ENCODE data around the gene CA5A. TPM values are rescaled to one million over a fixed set of nuclear protein-coding genes. Genes with fewer than 3 reads are reported as not detected.

CA5A gene
- total RNA-seq, 4 donors from 2014 or later: not detected

DNA sequence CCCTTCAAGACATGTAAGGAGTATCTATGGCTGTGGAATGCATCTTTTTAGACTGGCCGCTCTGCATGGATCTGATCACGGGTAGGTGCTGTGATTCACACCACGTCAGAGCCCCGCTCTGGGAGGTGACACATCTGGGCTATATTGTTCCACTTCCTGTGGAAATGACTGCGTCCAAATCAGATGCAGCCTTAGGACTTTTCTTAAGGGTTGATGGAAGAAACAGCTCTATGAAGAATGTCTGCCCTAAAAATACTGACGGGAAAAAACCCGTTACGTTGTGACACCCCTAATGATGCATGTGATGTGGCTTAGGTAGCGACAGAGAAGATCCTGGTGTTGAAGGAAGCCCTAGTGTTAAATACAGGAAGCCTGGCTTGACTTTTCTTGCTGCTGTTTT lies 27.1 kb upstream of the CA5A start:
- peak overlapping the region in 3 of 4 donors; percentile 33 to 48 (median 45) for H3K27ac ChIP-seq
- peaks cover 4 to 48% (median 17%) of the 10 kb centered on the region in 3 donors for H3K4me1 ChIP-seq
- 60 to 83% methylated on average over 6 to 9 of the region's 9 CpGs for WGBS, 2 donors (ENCODE audit: low coverage in 1 of 2)
- no peaks in the 10 kb centered on the region for H3K9me3 ChIP-seq
- no peaks in the 10 kb centered on the region for H3K27me3 ChIP-seq
- TF ChIP-seq POLR2AphosphoS5 (IDR thresholded peaks at IDR 0.05) (no peak), POLR2A (IDR thresholded peaks at IDR 0.05) (no peak), EP300 (IDR thresholded peaks at IDR 0.05) (no peak)
- TF ChIP-seq, protein P1, sequence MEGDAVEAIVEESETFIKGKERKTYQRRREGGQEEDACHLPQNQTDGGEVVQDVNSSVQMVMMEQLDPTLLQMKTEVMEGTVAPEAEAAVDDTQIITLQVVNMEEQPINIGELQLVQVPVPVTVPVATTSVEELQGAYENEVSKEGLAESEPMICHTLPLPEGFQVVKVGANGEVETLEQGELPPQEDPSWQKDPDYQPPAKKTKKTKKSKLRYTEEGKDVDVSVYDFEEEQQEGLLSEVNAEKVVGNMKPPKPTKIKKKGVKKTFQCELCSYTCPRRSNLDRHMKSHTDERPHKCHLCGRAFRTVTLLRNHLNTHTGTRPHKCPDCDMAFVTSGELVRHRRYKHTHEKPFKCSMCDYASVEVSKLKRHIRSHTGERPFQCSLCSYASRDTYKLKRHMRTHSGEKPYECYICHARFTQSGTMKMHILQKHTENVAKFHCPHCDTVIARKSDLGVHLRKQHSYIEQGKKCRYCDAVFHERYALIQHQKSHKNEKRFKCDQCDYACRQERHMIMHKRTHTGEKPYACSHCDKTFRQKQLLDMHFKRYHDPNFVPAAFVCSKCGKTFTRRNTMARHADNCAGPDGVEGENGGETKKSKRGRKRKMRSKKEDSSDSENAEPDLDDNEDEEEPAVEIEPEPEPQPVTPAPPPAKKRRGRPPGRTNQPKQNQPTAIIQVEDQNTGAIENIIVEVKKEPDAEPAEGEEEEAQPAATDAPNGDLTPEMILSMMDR (IDR thresholded peaks at IDR 0.05): no peak
- no peak overlapping the region for H3K4me3 ChIP-seq
- no peaks in the 10 kb centered on the region for H3K36me3 ChIP-seq
- no peak for ATAC-seq

DNA sequence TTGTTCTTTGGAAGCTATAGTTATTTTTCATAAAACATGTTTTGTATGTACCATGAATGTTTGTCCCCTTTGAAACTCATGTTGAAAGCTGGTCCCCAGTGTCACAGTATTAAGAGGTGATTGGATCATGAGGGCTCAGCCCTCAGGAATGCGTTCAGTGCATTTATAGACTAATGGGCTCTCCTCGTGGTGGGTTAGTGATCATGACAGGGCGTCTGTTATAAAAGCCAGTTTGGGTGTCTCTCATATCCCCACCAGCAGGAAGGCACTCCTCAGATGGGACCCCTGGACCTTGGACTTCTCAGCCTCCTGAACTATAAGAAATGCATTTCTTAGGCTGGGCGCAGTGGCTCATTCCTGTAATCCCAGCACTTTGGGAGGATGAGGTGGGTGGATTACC lies 25.3 kb upstream of the CA5A start:
- Histone ChIP-seq H3K4me1 (peaks cover 3 to 43% (median 15%) of the 10 kb centered on the region in 3 donors), H3K27me3 (no peaks in the 10 kb centered on the region), H3K9me3 (no peaks in the 10 kb centered on the region), H3K4me3 (no peak overlapping the region), H3K36me3 (peaks cover 0 to 13% of the 10 kb centered on the region in 2 donors), H3K27ac (no peak overlapping the region)
- 33 to 70% methylated on average over 1 to 2 of the region's 4 CpGs for WGBS, 2 donors (ENCODE audit: low coverage in 1 of 2)
- no peak for ATAC-seq
- TF ChIP-seq POLR2AphosphoS5 (IDR thresholded peaks at IDR 0.05): no peak
- no peak for TF ChIP-seq EP300 (IDR thresholded peaks at IDR 0.05)
- TF ChIP-seq, protein P1 (IDR thresholded peaks at IDR 0.05): no peak
- TF ChIP-seq POLR2A (IDR thresholded peaks at IDR 0.05): no peak

DNA sequence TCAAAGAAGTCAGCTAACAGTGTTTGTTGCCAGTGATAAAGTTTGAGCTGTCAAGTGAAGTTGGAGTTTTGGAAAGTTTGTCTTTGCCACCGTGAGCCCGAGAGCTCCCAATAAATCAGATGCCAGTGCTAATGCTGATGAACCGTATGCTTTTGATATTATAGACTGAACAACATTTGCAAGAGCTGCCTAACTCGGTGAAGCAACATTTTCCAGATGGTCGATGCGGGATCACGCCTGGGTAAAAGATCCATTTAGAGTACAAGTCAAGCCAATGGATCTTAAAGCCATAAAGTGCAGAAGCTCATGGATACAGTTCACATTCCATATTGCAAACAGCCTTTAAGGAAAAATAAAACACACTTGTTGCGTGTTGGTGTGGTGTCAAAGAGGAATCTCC lies 24.5 kb upstream of the CA5A start:
- H3K9me3 ChIP-seq: no peaks in the 10 kb centered on the region
- peaks cover 0 to 16% of the 10 kb centered on the region in 2 donors for H3K36me3 ChIP-seq
- no peaks in the 10 kb centered on the region for H3K27me3 ChIP-seq
- no peak for TF ChIP-seq POLR2A (IDR thresholded peaks at IDR 0.05)
- no peak for TF ChIP-seq POLR2AphosphoS5 (IDR thresholded peaks at IDR 0.05)
- TF ChIP-seq, protein P1 (IDR thresholded peaks at IDR 0.05): no peak
- no peak for TF ChIP-seq EP300 (IDR thresholded peaks at IDR 0.05)
- no peak for ATAC-seq
- WGBS, 2 donors (ENCODE audit: low coverage in 1 of 2): 62 to 74% methylated on average over 7 to 8 of the region's 8 CpGs
- no peak overlapping the region for H3K4me3 ChIP-seq
- no peak overlapping the region for H3K27ac ChIP-seq
- peaks cover 0 to 43% (median 10%) of the 10 kb centered on the region in 3 donors for H3K4me1 ChIP-seq

DNA sequence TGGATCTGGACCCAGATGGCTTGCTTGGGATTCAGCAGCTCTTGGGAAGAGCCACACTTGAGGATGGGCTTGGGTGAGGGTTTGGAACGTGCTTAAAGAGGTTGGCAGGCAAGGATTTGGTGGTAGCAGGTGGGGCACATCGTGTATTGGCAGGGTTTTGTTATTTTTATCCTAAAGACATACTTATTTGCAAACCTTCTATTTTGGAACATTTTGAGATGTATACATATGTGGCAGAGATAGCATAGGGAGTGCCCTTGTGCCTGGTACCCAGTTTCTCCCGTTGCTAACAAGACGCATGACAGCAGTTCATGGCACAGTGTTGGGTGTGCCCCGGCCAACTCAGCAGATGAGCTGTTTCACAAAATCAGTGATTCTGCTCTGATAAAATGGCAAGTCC lies 24.0 kb upstream of the CA5A start:
- Histone ChIP-seq H3K36me3 (peaks cover 0 to 19% of the 10 kb centered on the region in 2 donors), H3K4me3 (no peak overlapping the region), H3K4me1 (peaks cover 0 to 43% (median 5%) of the 10 kb centered on the region in 3 donors), H3K27me3 (no peaks in the 10 kb centered on the region), H3K9me3 (no peaks in the 10 kb centered on the region), H3K27ac (no peak overlapping the region)
- ATAC-seq: no peak
- WGBS, 2 donors (ENCODE audit: low coverage in 1 of 2): 83 to 86% methylated on average over 4 to 5 of the region's 5 CpGs
- TF ChIP-seq, protein P1 (IDR thresholded peaks at IDR 0.05): no peak
- TF ChIP-seq POLR2A (IDR thresholded peaks at IDR 0.05) (no peak), EP300 (IDR thresholded peaks at IDR 0.05) (no peak), POLR2AphosphoS5 (IDR thresholded peaks at IDR 0.05) (no peak)

DNA sequence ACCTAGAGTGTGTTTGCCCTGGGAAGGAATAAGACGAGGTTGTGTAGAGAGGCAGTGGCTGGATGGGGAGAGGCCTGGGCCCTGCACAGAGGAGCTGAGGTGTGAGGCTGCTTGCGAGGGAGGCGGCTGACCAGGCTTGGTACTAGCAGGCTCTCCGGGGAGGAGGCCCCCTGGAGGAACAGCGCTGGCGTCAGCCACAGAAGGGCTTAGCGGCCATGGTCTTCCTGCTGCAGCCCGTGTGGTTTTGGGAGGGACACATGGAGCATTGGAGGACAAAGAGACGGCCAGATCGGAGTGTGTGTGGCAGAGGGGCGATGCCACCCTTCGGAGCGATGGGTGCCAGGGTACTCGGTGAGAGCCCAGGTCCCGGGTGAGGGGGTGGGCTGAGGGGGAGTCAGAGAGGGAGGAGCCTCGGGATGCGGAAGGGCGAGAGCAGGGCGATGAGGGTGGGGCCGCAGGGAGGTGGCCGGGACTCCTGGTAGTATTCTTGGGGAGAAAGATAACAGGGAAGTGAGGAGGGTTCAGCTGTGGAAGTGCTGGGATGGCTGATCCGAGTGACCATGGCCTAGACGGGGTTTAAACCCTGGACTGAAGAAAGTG lies 23.2 kb upstream of the CA5A start:
- Histone ChIP-seq H3K27me3 (no peaks in the 10 kb centered on the region), H3K4me1 (peaks cover 0 to 45% (median 5%) of the 10 kb centered on the region in 3 donors), H3K4me3 (no peak overlapping the region), H3K9me3 (no peaks in the 10 kb centered on the region), H3K36me3 (peaks cover 0 to 27% of the 10 kb centered on the region in 2 donors), H3K27ac (no peak overlapping the region)
- WGBS, 2 donors (ENCODE audit: low coverage in 1 of 2): 68% methylated on average over 11 of the region's 23 CpGs; no CpG with 5 or more reads in 1 of the 2 donors
- no peak for ATAC-seq
- TF ChIP-seq POLR2A (IDR thresholded peaks at IDR 0.05) (no peak), POLR2AphosphoS5 (IDR thresholded peaks at IDR 0.05) (no peak), EP300 (IDR thresholded peaks at IDR 0.05) (no peak)
- TF ChIP-seq, protein P1 (IDR thresholded peaks at IDR 0.05): no peak

All from gastroesophageal sphincter (tissue), 4 donors.